HEK293 (cell line): ENCODE measurements around the gene NR3C2.

ENCODE experiments used
- CTCF ChIP-seq: fragments of 450-650 bp; formaldehyde crosslinking; IDR thresholded peaks from 2 replicates; pipeline ENCODE4 v1.5.1; 2016; ENCODE audit warnings: missing biosample characterization, missing genetic modification characterization
- HOXD13 ChIP-seq: sonication (generic); formaldehyde crosslinking; IDR thresholded peaks from 2 replicates; pipeline ENCODE4 v1.8.0; 2022; ENCODE audit warnings: missing genetic modification reagents, borderline replicate concordance
- PATZ1 ChIP-seq: fragments of 450-650 bp; formaldehyde crosslinking; IDR thresholded peaks from 2 replicates; pipeline ENCODE4 v1.5.1; 2016; ENCODE audit warnings: missing biosample characterization, missing genetic modification characterization
- SP2 ChIP-seq: fragments of 450-650 bp; formaldehyde crosslinking; IDR thresholded peaks from 2 replicates; pipeline ENCODE4 v1.5.1; 2016; ENCODE audit warnings: missing biosample characterization, missing genetic modification characterization
- ZBTB17 ChIP-seq: fragments of 450-650 bp; formaldehyde crosslinking; IDR thresholded peaks from 2 replicates; pipeline ENCODE4 v1.5.1; 2016; ENCODE audit warnings: missing biosample characterization, missing genetic modification characterization
- ZNF26 ChIP-seq: fragments of 450-650 bp; formaldehyde crosslinking; IDR thresholded peaks from 2 replicates; pipeline ENCODE4 v1.5.1; 2016; ENCODE audit warnings: missing biosample characterization, missing genetic modification characterization
- ZNF423 ChIP-seq: fragments of 450-650 bp; formaldehyde crosslinking; IDR thresholded peaks from 2 replicates; pipeline ENCODE4 v1.5.1; 2016; ENCODE audit warnings: missing biosample characterization, missing genetic modification characterization
- ZNF501 ChIP-seq: fragments of 450-650 bp; formaldehyde crosslinking; IDR thresholded peaks from 2 replicates; pipeline ENCODE4 v1.5.1; 2016; ENCODE audit warnings: missing biosample characterization, missing genetic modification characterization
- ZNF513 ChIP-seq: fragments of 450-650 bp; IDR thresholded peaks from 2 replicates; pipeline ENCODE4 v1.5.1; 2018; ENCODE audit warnings: missing biosample characterization, missing genetic modification characterization
- ZNF514 ChIP-seq: fragments of 450-650 bp; formaldehyde crosslinking; IDR thresholded peaks from 2 replicates; pipeline ENCODE4 v1.5.1; 2016; ENCODE audit warnings: missing biosample characterization, missing genetic modification characterization

GRCh38 chr4:148126825-148127224, 315.4 kb downstream of the NR3C2 start:
- TF ChIP-seq PATZ1 (no peak), ZBTB17 (tag by site-specific recombination) (no peak), CTCF (tag by site-specific recombination) (no peak), SP2 (tag by site-specific recombination) (no peak), ZNF514 (tag by site-specific recombination) (no peak), HOXD13 (CRISPR knock-in tag) (no peak), ZNF513 (tag by site-specific recombination) (no peak), ZNF26 (tag by site-specific recombination) (no peak), ZNF423 (no peak), ZNF501 (tag by site-specific recombination) (no peak)
